GM19468 (cell line): Measurements from ENCODE around the gene CEP250.

ENCODE experiments used
- ATAC-seq: cut with Tn5 transposase; IDR thresholded peaks from one replicate; pipeline ENCODE4 v1.9.1; 2021; ENCODE audit warnings: mild to moderate bottlenecking, moderate library complexity, moderate number of reproducible peaks; ENCODE audit not compliant: unreplicated experiment; ENCODE audit errors: extremely low read depth

The CEP250 gene

DNA sequence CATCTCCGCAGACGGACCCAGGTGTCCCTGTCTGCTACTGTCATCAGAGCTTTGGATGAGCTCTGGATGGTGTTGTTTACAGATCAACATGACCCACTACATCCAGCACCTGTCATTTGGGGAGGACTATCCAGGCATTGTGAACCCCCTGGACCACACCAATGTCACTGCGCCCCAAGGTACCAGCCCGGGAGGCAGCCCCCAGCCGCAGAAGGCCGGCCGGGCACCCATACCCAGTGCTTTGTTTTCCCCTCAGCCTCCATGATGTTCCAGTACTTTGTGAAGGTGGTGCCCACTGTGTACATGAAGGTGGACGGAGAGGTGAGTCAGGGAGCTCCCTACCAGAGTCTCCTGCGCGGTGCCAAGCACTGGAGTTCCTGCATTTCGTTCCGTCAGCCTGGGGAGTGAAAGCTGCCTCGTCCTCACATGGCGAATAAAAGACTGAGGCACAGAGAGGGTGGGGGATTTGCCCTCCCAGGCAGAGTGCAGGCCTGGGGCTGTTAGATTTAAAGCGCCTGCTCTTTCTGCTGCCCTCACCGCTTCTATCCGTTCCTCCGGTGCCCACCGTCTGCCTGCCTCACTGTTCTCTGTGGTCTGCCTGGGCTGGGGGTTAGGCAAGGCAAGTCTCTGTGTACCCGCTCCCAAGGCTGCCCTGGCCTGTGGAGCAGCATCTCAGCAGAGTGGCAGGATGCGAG lies 100.7 kb downstream of the CEP250 start:
- no peak for ATAC-seq

DNA sequence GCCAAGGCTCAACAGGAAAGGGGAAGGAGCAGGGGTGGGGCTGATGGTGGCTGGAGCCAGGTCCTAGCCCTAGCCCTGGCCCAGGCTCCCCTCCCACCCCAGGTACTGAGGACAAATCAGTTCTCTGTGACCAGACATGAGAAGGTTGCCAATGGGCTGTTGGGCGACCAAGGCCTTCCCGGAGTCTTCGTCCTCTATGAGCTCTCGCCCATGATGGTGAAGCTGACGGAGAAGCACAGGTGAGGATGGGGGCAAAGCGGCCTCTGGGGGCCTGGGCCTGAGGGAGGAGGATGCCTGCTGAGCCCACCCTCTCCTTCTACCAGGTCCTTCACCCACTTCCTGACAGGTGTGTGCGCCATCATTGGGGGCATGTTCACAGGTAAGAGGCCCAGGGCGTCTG lies 101.5 kb downstream of the CEP250 start:
- ATAC-seq = no peak

DNA sequence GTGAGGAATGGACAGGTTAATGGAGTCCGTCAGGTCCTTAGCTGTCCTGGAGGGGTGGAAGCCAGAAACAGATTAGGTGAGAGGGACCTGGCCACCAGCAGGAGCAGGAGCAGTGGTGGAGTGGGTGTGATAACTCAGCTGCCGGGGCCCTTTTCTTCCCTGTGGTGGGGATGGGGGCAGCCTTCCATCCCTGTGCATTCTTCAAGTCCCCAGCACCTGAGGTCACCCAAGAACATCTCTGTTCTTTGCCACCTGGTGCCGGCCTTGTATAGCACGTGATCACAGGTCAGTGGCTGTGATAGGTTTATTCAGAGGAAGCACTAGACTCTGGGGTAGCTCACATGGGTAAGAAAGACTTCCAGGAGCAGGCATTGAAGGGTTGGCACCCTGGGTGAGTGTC lies 103.1 kb downstream of the CEP250 start:
- no peak for ATAC-seq

DNA sequence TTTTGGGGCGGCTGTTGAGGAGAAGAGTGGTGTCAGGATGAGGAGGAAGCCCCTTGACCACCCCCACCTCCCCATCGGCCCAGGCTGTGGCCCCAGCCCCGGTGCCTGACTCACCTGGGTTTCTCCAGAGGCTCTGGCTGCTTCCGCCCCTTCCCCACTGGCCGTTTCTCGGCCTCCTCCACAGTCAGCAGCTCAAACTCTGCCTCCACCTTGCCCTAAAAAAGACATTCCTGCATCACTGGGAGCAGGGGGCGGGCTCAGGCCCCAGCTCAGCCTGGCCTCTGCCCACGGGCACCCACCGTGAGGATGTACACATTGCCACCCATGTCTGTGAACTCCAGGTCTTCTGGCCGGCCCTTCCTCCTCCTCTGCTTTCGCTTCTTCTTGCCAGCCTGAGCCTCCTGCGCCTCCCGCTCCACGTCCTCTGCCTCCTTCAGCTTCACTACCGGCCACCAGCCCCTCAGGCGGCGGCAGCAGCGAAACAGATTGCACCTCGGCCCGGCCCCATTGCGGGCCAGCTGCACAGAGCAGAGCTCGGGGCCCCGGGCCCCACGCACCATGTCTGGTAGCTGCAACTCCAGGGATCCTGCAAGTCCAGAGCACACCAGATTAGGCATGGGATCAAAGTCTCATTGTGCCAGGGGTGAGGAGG lies 103.8 kb downstream of the CEP250 start:
- ATAC-seq = no peak

DNA sequence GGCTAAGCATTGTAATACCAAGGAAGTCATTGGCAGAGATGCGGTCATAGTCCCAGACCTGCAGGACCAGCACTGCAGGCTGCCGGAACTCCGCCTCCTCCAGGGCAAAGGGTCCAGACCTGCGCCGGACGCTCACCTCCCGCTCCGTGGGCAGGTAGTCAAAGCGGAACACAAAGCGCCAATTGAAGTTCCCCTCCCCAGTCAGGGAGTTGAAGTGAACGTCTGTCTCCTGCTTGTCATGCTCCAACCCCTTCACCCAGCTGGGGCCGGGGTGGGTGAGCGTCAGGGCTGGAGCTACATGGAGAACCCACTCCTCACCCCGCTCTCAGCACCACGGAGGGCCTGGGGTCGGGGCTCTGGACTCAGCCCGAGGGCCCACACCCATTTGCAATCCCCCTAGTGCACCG lies 104.7 kb downstream of the CEP250 start:
- ATAC-seq = no peak

DNA sequence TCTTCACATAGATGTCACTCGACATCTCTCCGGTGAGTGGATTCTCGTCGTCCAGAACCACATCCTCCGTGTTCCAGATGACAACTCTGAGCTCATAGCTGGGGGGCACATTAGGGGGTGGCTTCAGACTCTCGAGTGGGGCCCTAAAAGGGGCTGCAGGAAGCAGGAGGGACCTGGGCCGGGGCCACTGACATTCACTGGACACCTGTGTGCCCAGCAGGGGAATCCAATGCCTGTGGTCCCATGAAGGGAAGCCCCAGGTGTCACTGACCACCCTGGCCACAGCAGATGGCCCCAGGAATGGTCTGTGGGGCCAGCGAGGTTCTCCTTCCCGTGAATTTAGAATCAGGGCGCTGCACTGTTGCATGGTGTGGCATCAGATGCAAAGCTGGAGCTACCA lies 105.1 kb downstream of the CEP250 start:
- no peak for ATAC-seq

DNA sequence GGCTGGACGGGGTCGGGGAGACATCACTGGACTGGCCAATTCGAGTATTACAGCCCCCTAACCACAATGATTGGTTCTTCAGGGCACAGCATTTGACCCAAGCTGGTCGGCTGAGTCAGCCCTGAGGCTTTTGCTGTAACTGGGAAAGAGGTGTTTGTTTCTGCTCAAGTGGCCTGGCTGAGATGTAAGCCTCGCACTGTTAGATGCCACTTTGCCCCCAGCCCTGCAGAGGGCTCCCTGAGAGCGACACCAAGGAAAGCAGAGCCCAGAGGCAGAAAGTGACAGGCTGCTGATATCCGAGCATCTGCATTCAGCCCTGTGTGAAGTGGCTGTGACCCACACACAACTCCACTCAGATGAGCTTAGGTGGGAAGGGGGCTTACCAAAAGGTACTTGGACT lies 105.9 kb downstream of the CEP250 start:
- no peak for ATAC-seq

DNA sequence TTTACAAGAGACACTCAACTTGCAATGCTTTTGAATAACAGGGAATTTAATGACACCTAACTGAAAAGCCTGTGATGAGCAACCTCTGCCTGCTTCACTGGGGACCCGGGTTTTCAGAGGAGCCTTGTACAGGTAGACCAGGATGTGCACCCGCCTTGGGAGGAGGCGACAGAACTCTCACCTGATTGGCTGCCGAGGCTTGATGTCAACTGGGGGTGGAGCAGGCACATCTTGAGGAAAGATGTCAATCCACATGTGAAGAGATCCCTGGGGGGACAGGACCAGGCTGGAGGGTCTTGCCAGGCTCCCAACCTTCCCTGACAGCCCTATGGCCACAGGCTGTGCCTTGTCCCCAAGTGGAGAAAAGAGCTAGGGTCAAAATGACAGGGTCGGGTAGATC lies 106.3 kb downstream of the CEP250 start:
- ATAC-seq = no peak

DNA sequence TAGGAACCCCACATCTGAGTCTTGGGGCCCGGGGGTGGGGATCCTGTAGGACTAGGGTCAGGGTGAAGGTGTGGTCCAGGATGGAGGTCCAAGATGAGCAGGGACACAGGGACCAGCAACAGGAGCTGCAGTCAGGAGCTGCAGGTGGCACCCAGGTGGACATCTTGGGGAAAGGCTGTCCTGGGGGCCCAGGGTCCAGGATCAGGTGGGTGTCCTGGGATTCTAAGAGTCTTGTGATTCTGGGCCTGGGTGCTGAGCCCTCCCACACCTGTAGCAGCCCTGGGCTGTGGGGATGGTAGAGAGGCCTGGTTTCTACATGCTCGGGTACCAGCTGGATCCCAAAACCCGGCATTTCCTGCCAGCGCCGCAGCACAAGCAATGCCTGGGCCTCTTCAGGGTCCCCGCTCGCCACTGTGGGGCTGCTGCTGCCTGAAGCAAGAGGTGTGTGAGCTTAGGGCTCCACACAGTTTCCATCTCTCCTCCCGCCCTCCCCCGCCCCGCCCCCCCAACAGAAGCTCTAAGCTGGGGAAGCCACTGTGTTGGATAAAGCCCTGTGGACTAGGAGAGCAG lies 107.2 kb downstream of the CEP250 start:
- ATAC-seq = no peak

DNA sequence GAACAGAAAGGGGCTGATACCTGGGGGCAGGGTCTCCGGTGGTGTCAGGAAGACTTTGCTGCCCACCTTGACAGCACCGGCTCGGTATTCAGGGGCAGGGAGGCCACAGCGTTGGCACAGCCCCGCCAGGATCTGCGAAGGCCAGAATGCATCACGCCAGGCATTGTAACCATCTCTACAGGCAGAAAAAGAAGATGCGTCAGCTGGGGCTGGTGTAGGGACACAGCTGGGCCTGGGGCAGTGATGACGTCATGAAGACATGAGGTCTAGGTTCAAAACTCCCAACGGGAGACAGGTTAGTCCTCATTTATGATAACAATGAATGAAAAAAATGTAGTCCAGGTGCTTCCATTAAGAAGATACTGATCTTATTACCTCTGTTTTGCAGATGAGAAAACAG lies 108.4 kb downstream of the CEP250 start:
- no peak for ATAC-seq

DNA sequence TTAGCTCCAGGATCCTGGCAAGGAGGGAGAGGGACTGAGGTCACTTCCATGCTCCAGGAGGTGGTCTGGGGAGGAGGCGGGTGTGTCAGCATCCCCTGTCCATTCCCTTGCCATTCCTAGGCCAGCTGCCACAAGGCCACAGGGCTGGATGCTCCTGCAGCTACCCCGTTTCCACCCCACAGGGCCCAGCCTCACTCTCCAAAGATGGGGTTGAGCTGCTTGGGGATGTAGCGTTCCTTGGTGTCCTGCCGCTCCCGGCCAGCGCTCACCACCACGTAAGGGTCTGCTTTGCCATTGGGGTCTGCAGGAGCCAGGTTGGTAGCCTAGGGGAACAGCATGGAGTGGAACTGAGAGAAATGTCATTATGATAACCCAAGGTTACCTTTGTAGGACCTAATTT lies 109.5 kb downstream of the CEP250 start:
- no peak for ATAC-seq

DNA sequence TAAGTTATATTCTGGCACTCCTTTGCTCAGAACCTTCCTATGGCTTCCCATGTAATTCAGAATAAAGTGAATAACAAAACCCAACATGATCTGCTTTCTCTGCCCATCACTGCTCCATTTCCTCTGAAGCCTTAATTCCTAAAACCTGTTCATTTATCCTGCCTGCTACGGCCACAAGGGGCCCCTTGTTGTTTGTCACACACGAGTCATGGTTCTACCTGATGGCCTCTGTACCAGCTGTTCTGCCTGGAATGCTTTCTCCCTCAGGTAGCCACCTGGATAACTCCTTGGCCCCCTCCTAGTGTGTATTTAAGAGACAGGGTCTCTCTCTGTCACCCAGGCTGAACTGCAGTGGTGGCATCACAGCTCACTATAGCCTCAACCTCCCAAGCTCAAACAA lies 113.2 kb downstream of the CEP250 start:
- ATAC-seq = no peak
